ENCODE measurements around the gene FOXJ3. TPM values are rescaled to one million over a fixed set of nuclear protein-coding genes. Genes with fewer than 3 reads are reported as not detected.

The FOXJ3 gene
- total RNA-seq, 4 donors from 2014 or later: 39.4 to 81.0 (median 56.3) TPM

GRCh38 chr1:42219627-42220026 lies 115.4 kb downstream of the FOXJ3 start:
- no peak for TF ChIP-seq CTCF (IDR thresholded peaks at IDR 0.05 in 4 of 5, conservative IDR thresholded peaks at IDR 0.05 in 1 of 5)
- TF ChIP-seq POLR2A (IDR thresholded peaks at IDR 0.05): no peak
- no peak for DNase-seq
- no peaks in the 10 kb centered on the region for H3K27me3 ChIP-seq
- H3K36me3 ChIP-seq: no peaks in the 10 kb centered on the region
- no peaks in the 10 kb centered on the region for H3K9me3 ChIP-seq
- H3K4me3 ChIP-seq: no peak overlapping the region
- ATAC-seq: no peak
- H3K27ac ChIP-seq: no peak overlapping the region
- peaks cover 0 to 11% of the 10 kb centered on the region in 2 donors for H3K4me1 ChIP-seq
- in situ Hi-C loops (cut with MboI; ENCODE audit: low sequenced_read_pairs in 4 of 4): no loop called here
- intact Hi-C loops (cut with DNase I; ENCODE audit: low total_unique reads): no loop called here

- H3K4me3 ChIP-seq: no peak overlapping the region
- no peaks in the 10 kb centered on the region for H3K36me3 ChIP-seq
- peak in 1 of 2 donors; percentile 22 for DNase-seq
- in situ Hi-C loops (cut with MboI; ENCODE audit: low sequenced_read_pairs in 4 of 4): no loop called here
- H3K27ac ChIP-seq: peak overlapping the region in 3 of 4 donors; percentile 24 to 46 (median 38)
- H3K4me1 ChIP-seq: peaks cover 25 to 50% of the 10 kb centered on the region in 2 donors
- no peaks in the 10 kb centered on the region for H3K27me3 ChIP-seq
- peak; percentile 67 to 72 for ATAC-seq
- no peak for TF ChIP-seq POLR2A (IDR thresholded peaks at IDR 0.05)
- no peak for TF ChIP-seq CTCF (IDR thresholded peaks at IDR 0.05 in 4 of 5, conservative IDR thresholded peaks at IDR 0.05 in 1 of 5)
- no peaks in the 10 kb centered on the region for H3K9me3 ChIP-seq
- intact Hi-C loops (cut with DNase I; ENCODE audit: low total_unique reads): no loop called here
These were observed 120.6 kb downstream of the FOXJ3 start for GRCh38 chr1:42214447-42214871.

GRCh38 chr1:42211224-42211623 lies 123.8 kb downstream of the FOXJ3 start:
- peaks cover 53 to 61% of the 10 kb centered on the region in 2 donors for H3K4me1 ChIP-seq
- H3K36me3 ChIP-seq: no peaks in the 10 kb centered on the region
- in situ Hi-C loops (cut with MboI; ENCODE audit: low sequenced_read_pairs in 4 of 4): no loop called here
- H3K27me3 ChIP-seq: no peaks in the 10 kb centered on the region
- no peak overlapping the region for H3K27ac ChIP-seq
- intact Hi-C loops (cut with DNase I; ENCODE audit: low total_unique reads): no loop called here
- ATAC-seq: no peak
- DNase-seq: no peak
- H3K4me3 ChIP-seq: no peak overlapping the region
- no peaks in the 10 kb centered on the region for H3K9me3 ChIP-seq
- TF ChIP-seq POLR2A (IDR thresholded peaks at IDR 0.05) (no peak), CTCF (IDR thresholded peaks at IDR 0.05 in 4 of 5, conservative IDR thresholded peaks at IDR 0.05 in 1 of 5) (no peak)

- intact Hi-C loops (cut with DNase I; ENCODE audit: low total_unique reads): no loop called here
- TF ChIP-seq POLR2A (IDR thresholded peaks at IDR 0.05) (no peak), CTCF (IDR thresholded peaks at IDR 0.05 in 4 of 5, conservative IDR thresholded peaks at IDR 0.05 in 1 of 5) (no peak)
- H3K4me3 ChIP-seq: no peak overlapping the region
- no peak for DNase-seq
- no peaks in the 10 kb centered on the region for H3K27me3 ChIP-seq
- H3K36me3 ChIP-seq: no peaks in the 10 kb centered on the region
- H3K27ac ChIP-seq: no peak overlapping the region
- H3K9me3 ChIP-seq: no peaks in the 10 kb centered on the region
- peaks cover 53 to 61% of the 10 kb centered on the region in 2 donors for H3K4me1 ChIP-seq
- in situ Hi-C loops (cut with MboI; ENCODE audit: low sequenced_read_pairs in 4 of 4): no loop called here
- ATAC-seq: no peak
These were observed 124.5 kb downstream of the FOXJ3 start for GRCh38 chr1:42210421-42211133.
